ENCODE measurements around the gene SLC25A10. TPM values are rescaled to one million over a fixed set of nuclear protein-coding genes. Genes with fewer than 3 reads are reported as not detected.

SLC25A10 gene
- total and polyA plus RNA-seq, 2 of the 8 experiments (the other 6 are each of a cell fraction or from before 2014, with no cell fraction given): 22.2 to 43.0 TPM

GRCh38 chr17:81741594-81742452 lies 29.7 kb downstream of the SLC25A10 start:
- Histone ChIP-seq H3K9me3 (ENCODE audit: insufficient read depth in 2 of 2, low read depth in 1 of 2, low read length in 1 of 2) (no peaks in the 10 kb centered on the region), H3K79me2 (ENCODE audit: control insufficient read depth in 1 of 2, insufficient read depth in 2 of 2, low read length in 2 of 2) (no peaks in the 10 kb centered on the region), H2BK20ac (ENCODE audit: low read length) (no peak overlapping the region), H3K56ac (replicated peaks; ENCODE audit: insufficient read length, low read depth, low read length) (peak overlapping the region; percentile 100), H3K4me1 (replicated peaks in 1 of 4; ENCODE audit: control insufficient read depth in 3 of 4, insufficient read depth in 4 of 4, low read length in 3 of 4) (0 out of 7 replicates have a peak, but pooled peaks cover 0 to 2% (median 0%) of the 10 kb centered on the region in 4 experiments), H3K27me3 (replicated peaks in 1 of 4; ENCODE audit: control insufficient read depth in 3 of 4, extremely low read depth in 1 of 4, insufficient read depth in 3 of 4, low read length in 3 of 4) (0 out of 7 replicates have a peak, but pooled peaks cover 0 to 2% (median 0%) of the 10 kb centered on the region in 4 experiments), H3K27ac (ENCODE audit: low read depth, low read length) (no peak overlapping the region), H4K5ac (ENCODE audit: insufficient read length, low read depth, low read length) (no peak overlapping the region), H4K8ac (ENCODE audit: extremely low read depth, insufficient read depth, low read length) (peak overlapping the region; percentile 57), H2BK120ac (replicated peaks; ENCODE audit: low read depth, low read length) (no peak overlapping the region), H4K20me1 (replicated peaks in 1 of 2; ENCODE audit: control insufficient read depth in 1 of 2, insufficient read depth in 2 of 2, low read length in 2 of 2) (peaks cover 0 to 3% of the 10 kb centered on the region in 2 experiments), H4K91ac (replicated peaks; ENCODE audit: insufficient read length, low read length) (no peak overlapping the region), H3K4me3 (ENCODE audit: extremely low read depth in 1 of 4, insufficient read depth in 2 of 4, low read depth in 3 of 4, low read length in 4 of 4) (no peak overlapping the region), H3K36me3 (ENCODE audit: control insufficient read depth in 2 of 4, insufficient read depth in 4 of 4, low read length in 3 of 4) (no peaks in the 10 kb centered on the region), H3K4me2 (ENCODE audit: insufficient read depth in 1 of 2, low read depth in 2 of 2, low read length in 2 of 2) (no peak overlapping the region), H2BK5ac (ENCODE audit: low read depth, low read length) (no peak overlapping the region), H3K14ac (ENCODE audit: insufficient read length) (no peak overlapping the region), H2BK15ac (ENCODE audit: low read length) (0 out of 2 replicates have a peak overlapping the region, but pooled peaks have one; percentile 36), H3K23ac (ENCODE audit: insufficient read length) (no peak overlapping the region), H3K4ac (replicated peaks; ENCODE audit: insufficient read length, low read depth, low read length) (no peak overlapping the region), H2AFZ (ENCODE audit: low read length) (no peak overlapping the region), H2AK5ac (ENCODE audit: low read depth, low read length) (no peak overlapping the region), H3K18ac (ENCODE audit: extremely low read depth, low read length) (no peak overlapping the region), H3K9ac (replicated peaks in 1 of 4; ENCODE audit: extremely low read depth in 1 of 4, low read depth in 3 of 4, low read length in 3 of 4) (no peak overlapping the region), H2BK12ac (ENCODE audit: low read depth, low read length) (no peak overlapping the region), H3K23me2 (ENCODE audit: low read depth, low read length) (peaks cover 4% of the 10 kb centered on the region; the same call in 1 of the 2 replicates), H3K79me1 (ENCODE audit: low read depth, low read length) (no peaks in the 10 kb centered on the region)
- POLR2A ChIA-PET (ENCODE audit: partially characterized antibody): interaction anchor here (1.0 to 1.1 kb wide), 2 partner anchors 53 to 91 kb away, joined by 3 to 6 read pairs; partner anchors contain the start of gene MCRIP1
- DNase-seq (ENCODE audit: low read depth in 1 of 2, low spot score in 2 of 2) (no peak), FAIRE-seq (no peak)
- WGBS, 2 experiments (ENCODE audit: extremely low coverage in 1 of 2, insufficient coverage in 1 of 2, insufficient read length in 1 of 2, insufficient replicate concordance in 2 of 2, low coverage in 1 of 2, low lambda C conversion rate in 2 of 2, missing lambda C conversion rate in 1 of 2): 85% methylated on average over 20 of the region's 26 CpGs; no CpG with 5 or more reads in 1 of the 2 experiments
- TF ChIP-seq SRF (IDR thresholded peaks at IDR 0.05; ENCODE audit: low read depth, low read length) (no peak), BRCA1 (IDR thresholded peaks at IDR 0.05; ENCODE audit: low read depth, low read length) (no peak), SUZ12 (IDR thresholded peaks at IDR 0.05; ENCODE audit: low read length) (no peak), TAF7 (optimal IDR thresholded peaks at IDR 0.05; ENCODE audit: borderline replicate concordance, low read depth, low read length) (no peak), EZH2 (IDR thresholded peaks at IDR 0.05; ENCODE audit: low read depth, low read length, severe bottlenecking) (no peak), E2F6 (IDR thresholded peaks at IDR 0.05) (no peak), BACH1 (IDR thresholded peaks at IDR 0.05; ENCODE audit: low read length) (no peak), SIX5 (IDR thresholded peaks at IDR 0.05; ENCODE audit: low read depth, low read length) (no peak)
- CTCF ChIA-PET (ENCODE audit: partially characterized antibody): no interaction called here

Measured in H1 (cell line).